ENCODE results near the gene ATG4D. TPM values are rescaled to one million over a fixed set of nuclear protein-coding genes. Genes with fewer than 3 reads are reported as not detected.
A peak's percentile ranks its signal among the peaks of the same experiment; 100 is the strongest.

The ATG4D gene
- total RNA-seq, 6 experiments from 2014 or later: 8.1 to 19.7 (median 11.8) TPM

DNA sequence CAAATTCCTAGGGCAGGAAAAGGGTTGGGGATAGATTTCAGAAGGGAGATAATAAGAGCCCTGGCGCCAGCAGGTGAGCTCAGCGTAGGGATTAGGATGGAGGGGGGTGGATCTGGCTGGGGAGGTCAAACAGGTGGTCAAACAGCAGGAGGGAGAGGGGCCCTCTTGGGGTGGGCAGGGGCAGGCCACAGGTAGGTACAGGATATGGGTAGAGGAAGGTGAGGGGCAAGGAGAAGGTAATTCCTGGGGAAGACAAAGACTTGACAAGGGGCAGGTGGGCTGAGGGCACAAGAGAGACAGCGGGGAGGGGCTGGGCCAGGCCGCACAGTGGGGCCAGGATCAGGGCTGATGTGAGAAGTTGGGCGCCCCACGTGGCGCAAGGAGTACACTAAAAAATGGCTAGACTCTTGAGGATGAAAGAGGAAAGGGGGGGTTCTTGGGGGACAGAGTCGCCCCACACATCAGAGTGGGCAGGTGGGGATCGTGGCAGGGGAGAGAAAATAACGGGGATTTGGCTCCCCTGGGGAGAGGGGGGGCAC, 21.4 kb downstream of the ATG4D start:
- Histone ChIP-seq H3K9me3 (no peaks in the 10 kb centered on the region), H3K4me3 (peak overlapping the region; percentile 67 to 91 (median 88)), H3K4me1 (peaks cover 0 to 11% (median 3%) of the 10 kb centered on the region in 4 donors), H3K27ac (peak overlapping the region in 2 of 3 donors; percentile 56 to 73), H3K27me3 (no peaks in the 10 kb centered on the region), H3K36me3 (peaks cover 0 to 10% (median 1%) of the 10 kb centered on the region in 4 donors)
- no peak for ATAC-seq
- peak in 1 of 3 donors; percentile 44 for DNase-seq
- no peak for TF ChIP-seq POLR2A (IDR thresholded peaks at IDR 0.05)
- TF ChIP-seq CTCF (IDR thresholded peaks at IDR 0.05): no peak
- intact Hi-C loops (cut with DNase I): no loop called here
- WGBS (ENCODE audit: insufficient coverage, low coverage, low lambda C conversion rate, missing lambda C conversion rate): 27% methylated on average over 8 of the region's 10 CpGs

DNA sequence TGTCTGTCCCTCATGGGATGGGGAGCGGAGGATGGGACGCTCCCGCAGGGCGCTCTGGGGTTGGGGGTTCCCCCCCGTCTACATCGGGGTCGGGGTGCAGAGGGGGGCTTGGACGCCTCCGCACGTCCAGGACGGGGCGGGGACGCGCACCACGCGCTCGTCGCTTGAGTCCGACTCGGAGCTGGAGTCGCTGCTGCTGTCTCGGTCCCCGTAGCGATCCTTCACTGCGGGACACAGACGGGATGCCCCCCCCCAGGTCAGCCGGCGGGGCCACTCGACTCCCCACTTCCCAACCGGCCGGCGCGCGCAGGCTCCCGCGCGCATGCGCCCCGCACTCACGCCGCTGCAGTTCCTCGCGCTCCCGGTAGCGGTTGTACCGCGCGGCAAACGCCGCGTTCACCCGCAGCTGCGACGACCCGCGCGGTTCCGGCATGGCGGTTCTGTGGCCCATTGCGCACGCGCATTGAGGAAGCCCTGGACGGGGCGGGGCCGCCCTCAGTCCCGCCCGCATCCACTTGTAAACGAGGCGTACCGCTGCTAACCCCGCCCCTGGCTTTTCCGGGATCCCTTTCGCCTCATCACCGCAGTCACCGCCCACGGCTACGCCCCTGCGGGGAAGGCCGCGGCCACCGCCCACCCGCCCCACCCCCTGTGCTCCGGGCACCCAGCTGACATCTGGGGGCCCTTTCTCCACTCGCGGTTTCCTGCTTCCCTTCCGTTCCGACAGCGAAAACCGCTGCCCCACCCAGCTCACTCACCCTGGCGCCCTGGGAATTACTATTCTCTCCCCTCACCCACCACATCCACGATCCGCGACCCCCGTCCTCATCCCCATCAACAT, 22.1 kb downstream of the ATG4D start, which contains the start of gene KRI1:
Gene KRI1, minus strand, starts transcription at position 444 of the 841 bp plus-strand sequence. Its CDS starts 11 bp downstream, at position 433.
- DNase-seq: peak; percentile 99
- Histone ChIP-seq H3K27me3 (no peaks in the 10 kb centered on the region), H3K4me1 (peaks cover 0 to 11% (median 3%) of the 10 kb centered on the region in 4 donors), H3K4me3 (peak within 1 kb of the TSS; percentile 67 to 91 (median 88)), H3K9me3 (no peaks in the 10 kb centered on the region), H3K27ac (peak within 1 kb of the TSS; percentile 56 to 73 (median 58)), H3K36me3 (peaks cover 0 to 3% (median 0%) of the 10 kb centered on the region in 4 donors)
- peak; percentile 84 to 86 (median 84) for ATAC-seq
- WGBS (ENCODE audit: insufficient coverage, low coverage, low lambda C conversion rate, missing lambda C conversion rate): 3% methylated on average over 24 of the region's 94 CpGs
- TF ChIP-seq POLR2A (IDR thresholded peaks at IDR 0.05): peak; percentile 77
- peak in 2 of 4 donors; percentile 17 to 57 for TF ChIP-seq CTCF (IDR thresholded peaks at IDR 0.05)
- intact Hi-C loops (cut with DNase I): no loop called here

DNA sequence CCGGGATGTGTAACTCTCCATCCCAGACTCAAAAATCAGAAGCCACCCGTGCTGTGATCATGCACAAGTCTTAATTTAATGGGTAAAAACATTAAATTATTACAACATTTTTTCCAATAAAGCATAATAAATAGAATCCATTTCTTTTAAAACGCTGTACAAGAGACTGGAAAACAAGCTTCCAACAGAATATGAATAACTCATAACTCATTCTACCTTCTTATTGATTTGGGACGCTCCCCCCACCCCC, 22.6 kb downstream of the ATG4D start:
- DNase-seq: no peak
- intact Hi-C loops (cut with DNase I): no loop called here
- no peaks in the 10 kb centered on the region for H3K27me3 ChIP-seq
- H3K4me1 ChIP-seq: peaks cover 0 to 11% (median 3%) of the 10 kb centered on the region in 4 donors
- H3K9me3 ChIP-seq: no peaks in the 10 kb centered on the region
- H3K27ac ChIP-seq: peak overlapping the region; percentile 47 to 58 (median 58)
- H3K36me3 ChIP-seq: peaks cover 0 to 3% (median 0%) of the 10 kb centered on the region in 4 donors
- ATAC-seq: no peak
- no peak for TF ChIP-seq POLR2A (IDR thresholded peaks at IDR 0.05)
- no peak for TF ChIP-seq CTCF (IDR thresholded peaks at IDR 0.05)
- H3K4me3 ChIP-seq: peak overlapping the region; percentile 67 to 91 (median 88)
- 3% methylated on average over 4 of the region's 4 CpGs for WGBS (ENCODE audit: insufficient coverage, low coverage, low lambda C conversion rate, missing lambda C conversion rate)

GRCh38 chr19:10566658-10567410, 23.1 kb downstream of the ATG4D start:
- no peaks in the 10 kb centered on the region for H3K9me3 ChIP-seq
- intact Hi-C loops (cut with DNase I): no loop called here
- H3K36me3 ChIP-seq: peaks cover 0 to 3% (median 0%) of the 10 kb centered on the region in 4 donors
- peak overlapping the region in 2 of 3 donors; percentile 88 to 91 for H3K4me3 ChIP-seq
- TF ChIP-seq POLR2A (IDR thresholded peaks at IDR 0.05) (no peak), CTCF (IDR thresholded peaks at IDR 0.05) (no peak)
- WGBS (ENCODE audit: insufficient coverage, low coverage, low lambda C conversion rate, missing lambda C conversion rate): 14% methylated on average over 9 of the region's 19 CpGs
- peaks cover 0 to 11% (median 3%) of the 10 kb centered on the region in 4 donors for H3K4me1 ChIP-seq
- H3K27ac ChIP-seq: peak overlapping the region; percentile 47 to 58 (median 58)
- DNase-seq (no peak), ATAC-seq (no peak)
- no peaks in the 10 kb centered on the region for H3K27me3 ChIP-seq
